Lower lobe of right lung (tissue), 2 donors: Measurements from ENCODE around the gene DNAAF5. TPM values are rescaled to one million over a fixed set of nuclear protein-coding genes. Genes with fewer than 3 reads are reported as not detected.
"Not testable (repeated sequence)": the region's sequence is repeated elsewhere in the genome, so short reads cannot be mapped to it uniquely, and the experiment has no call there.

Source experiments
- ATAC-seq, 2 donors: fragments of 200-7000 bp; cut with Tn5 transposase; one replicate each; pipeline ENCODE4 v1.9.1; 2020 to 2022; ENCODE audit warnings: mild to moderate bottlenecking in 2 of 2, moderate library complexity in 2 of 2
- DNase-seq: peaks from one replicate; pipeline ENCODE4 v3.0.0-alpha.2; 2020
- H3K27ac ChIP-seq: fragments of 200-600 bp; one replicate; pipeline ENCODE4 v1.8.0; 2022
- H3K27me3 ChIP-seq: fragments of 200-600 bp; one replicate; pipeline ENCODE4 v1.8.0; 2022; ENCODE audit warnings: low read depth
- H3K36me3 ChIP-seq: fragments of 200-600 bp; one replicate; pipeline ENCODE4 v1.8.0; 2022; ENCODE audit warnings: mild to moderate bottlenecking
- H3K4me1 ChIP-seq: fragments of 200-600 bp; one replicate; pipeline ENCODE4 v1.8.0; 2022
- H3K4me3 ChIP-seq: fragments of 200-600 bp; one replicate; pipeline ENCODE4 v1.8.0; 2022; ENCODE audit warnings: mild to moderate bottlenecking
- H3K9me3 ChIP-seq: fragments of 200-600 bp; one replicate; pipeline ENCODE4 v1.8.0; 2022
- CTCF ChIP-seq: fragments of 200-600 bp; IDR thresholded peaks from one replicate; pipeline ENCODE4 v1.8.0; 2022; ENCODE audit warnings: antibody characterized with exemption, mild to moderate bottlenecking
- intact Hi-C: fragments of 100-400 bp; cut with DNase I; formaldehyde crosslinking; loops from one replicate; pipeline ENCODE4 v1.11.0; 2022
- total RNA-seq: library from RNA; stranded (reverse); fragmentation: NEBNext Ultra II Directional; extraction: Animal tissue kit (Norgen Biotek cat#: 25700); gene quantifications from one replicate; pipeline ENCODE4 v1.2.1, GENCODE V29; 2021
- donor health status: DM: no; HTN: yes; CAD: no; lungs with severe emphysema.

DNAAF5 gene
- total RNA-seq, 1 donor from 2014 or later: 22.4 TPM

- no peaks in the 10 kb centered on the region for H3K27me3 ChIP-seq
- no peak for TF ChIP-seq CTCF
- peak overlapping the region; percentile 28 for H3K4me3 ChIP-seq
- no peaks in the 10 kb centered on the region for H3K9me3 ChIP-seq
- H3K4me1 ChIP-seq: peaks cover 23% of the 10 kb centered on the region
- intact Hi-C loops: no loop called here
- no peaks in the 10 kb centered on the region for H3K36me3 ChIP-seq
- DNase-seq (peak; percentile 86), ATAC-seq (peak; percentile 92 to 95)
- peak overlapping the region; percentile 58 for H3K27ac ChIP-seq
These were observed 75.5 kb downstream of the DNAAF5 start for GRCh38 chr7:801940-802381.

GRCh38 chr7:802500-803242 lies 76.2 kb downstream of the DNAAF5 start:
- H3K9me3 ChIP-seq: no peaks in the 10 kb centered on the region
- peak overlapping the region; percentile 58 for H3K27ac ChIP-seq
- H3K4me3 ChIP-seq: peak overlapping the region; percentile 28
- no peak for TF ChIP-seq CTCF
- ATAC-seq (peak in 1 of 2 donors; percentile 27), DNase-seq (no peak)
- intact Hi-C loops: no loop called here
- H3K36me3 ChIP-seq: no peaks in the 10 kb centered on the region
- peaks cover 23% of the 10 kb centered on the region for H3K4me1 ChIP-seq
- no peaks in the 10 kb centered on the region for H3K27me3 ChIP-seq

- H3K36me3 ChIP-seq: no peaks in the 10 kb centered on the region
- intact Hi-C loops: no loop called here
- TF ChIP-seq CTCF: no peak
- H3K27me3 ChIP-seq: no peaks in the 10 kb centered on the region
- peaks cover 23% of the 10 kb centered on the region for H3K4me1 ChIP-seq
- no peak overlapping the region for H3K27ac ChIP-seq
- no peak overlapping the region for H3K4me3 ChIP-seq
- DNase-seq: no peak
- peak in 1 of 2 donors; percentile 6 for ATAC-seq
- no peaks in the 10 kb centered on the region for H3K9me3 ChIP-seq
These were observed 76.7 kb downstream of the DNAAF5 start for GRCh38 chr7:803243-803635.

- H3K4me1 ChIP-seq: peaks cover 23% of the 10 kb centered on the region
- H3K4me3 ChIP-seq, H3K27ac ChIP-seq, DNase-seq, intact Hi-C loops, H3K36me3 ChIP-seq, H3K27me3 ChIP-seq, ATAC-seq, H3K9me3 ChIP-seq: not testable (repeated sequence)
These were observed 77.3 kb downstream of the DNAAF5 start for GRCh38 chr7:803796-804195.

- H3K9me3 ChIP-seq: no peaks in the 10 kb centered on the region
- TF ChIP-seq CTCF: no peak
- H3K36me3 ChIP-seq: no peaks in the 10 kb centered on the region
- H3K27me3 ChIP-seq: no peaks in the 10 kb centered on the region
- intact Hi-C loops: no loop called here
- DNase-seq (no peak), ATAC-seq (no peak)
- peak overlapping the region; percentile 11 for H3K4me3 ChIP-seq
- H3K27ac ChIP-seq: peak overlapping the region; percentile 37
- peaks cover 23% of the 10 kb centered on the region for H3K4me1 ChIP-seq
These were observed 78.8 kb downstream of the DNAAF5 start for GRCh38 chr7:805261-805660.
